ENCODE measurements around the gene TNFRSF18. TPM values are rescaled to one million over a fixed set of nuclear protein-coding genes. Genes with fewer than 3 reads are reported as not detected.

The TNFRSF18 gene
- total RNA-seq, 2 experiments from 2014 or later, result not detected

- DNase-seq (ENCODE audit: low spot score), result no peak
- Histone ChIP-seq H3K4me2 (ENCODE audit: low read length) (no peak overlapping the region), H3K36me3 (ENCODE audit: insufficient read depth, low read length) (no peaks in the 10 kb centered on the region), H3K9me2 (ENCODE audit: insufficient read depth, low read length) (no peaks in the 10 kb centered on the region), H3K9me3 (ENCODE audit: low read length) (no peaks in the 10 kb centered on the region), H3K79me2 (ENCODE audit: insufficient read depth, low read depth, low read length) (peaks cover 23% of the 10 kb centered on the region), H3K27ac (ENCODE audit: low read depth, low read length, poor library complexity, severe bottlenecking) (no peak overlapping the region), H3K4me3 (ENCODE audit: low read depth, low read length, poor library complexity, severe bottlenecking) (no peak overlapping the region), H3K4me1 (ENCODE audit: insufficient read depth, low read length, poor library complexity, severe bottlenecking) (peaks cover 15% of the 10 kb centered on the region), H4K20me1 (ENCODE audit: insufficient read depth, low read length) (no peaks in the 10 kb centered on the region), H2AFZ (ENCODE audit: low read length) (no peak overlapping the region)
- ChIA-PET CTCF (ENCODE audit: unreplicated experiment) (no interaction called here), POLR2A (interaction anchor here (0.7 kb wide), 1 partner anchor 117 kb away, joined by 3 read pairs; no protein-coding TSS in a partner anchor)
- TF ChIP-seq EZH2phosphoT487 (IDR thresholded peaks at IDR 0.05; ENCODE audit: borderline replicate concordance, low read depth, low read length) (no peak), CTCF (conservative IDR thresholded peaks at IDR 0.05; ENCODE audit: low read length) (no peak)
- intact Hi-C loops (cut with micrococcal nuclease; ENCODE audit: unreplicated experiment), result loop anchor here (10.0 kb wide), 1 partner anchor 202 kb away; no protein-coding TSS in a partner anchor
- no TSS peak for BruUV-seq (replicated peaks)
Observed at GRCh38 chr1:1236945-1237873, 30.8 kb upstream of the TNFRSF18 start.

- H3K27ac ChIP-seq (ENCODE audit: low read depth, low read length, poor library complexity, severe bottlenecking), result no peak overlapping the region
- TF ChIP-seq CTCF (conservative IDR thresholded peaks at IDR 0.05; ENCODE audit: low read length), result no peak
- TF ChIP-seq EZH2phosphoT487 (IDR thresholded peaks at IDR 0.05; ENCODE audit: borderline replicate concordance, low read depth, low read length), result no peak
- BruUV-seq (replicated peaks), result no TSS peak
- H3K9me2 ChIP-seq (ENCODE audit: insufficient read depth, low read length), result no peaks in the 10 kb centered on the region
- DNase-seq (ENCODE audit: low spot score), result no peak
- intact Hi-C loops (cut with micrococcal nuclease; ENCODE audit: unreplicated experiment), result loop anchor here (10.0 kb wide), 1 partner anchor 201 kb away; no protein-coding TSS in a partner anchor
- no peak overlapping the region for H3K4me3 ChIP-seq (ENCODE audit: low read depth, low read length, poor library complexity, severe bottlenecking)
- ChIA-PET CTCF (ENCODE audit: unreplicated experiment) (no interaction called here), POLR2A (no interaction called here)
- no peaks in the 10 kb centered on the region for H3K9me3 ChIP-seq (ENCODE audit: low read length)
- no peak overlapping the region for H2AFZ ChIP-seq (ENCODE audit: low read length)
- H4K20me1 ChIP-seq (ENCODE audit: insufficient read depth, low read length), result no peaks in the 10 kb centered on the region
- peaks cover 25% of the 10 kb centered on the region for H3K79me2 ChIP-seq (ENCODE audit: insufficient read depth, low read depth, low read length)
- peaks cover 15% of the 10 kb centered on the region for H3K4me1 ChIP-seq (ENCODE audit: insufficient read depth, low read length, poor library complexity, severe bottlenecking)
- H3K4me2 ChIP-seq (ENCODE audit: low read length), result no peak overlapping the region
- H3K36me3 ChIP-seq (ENCODE audit: insufficient read depth, low read length), result no peaks in the 10 kb centered on the region
Observed at GRCh38 chr1:1236176-1236763, 29.9 kb upstream of the TNFRSF18 start.

All from OCI-LY7 (cell line).